Nephron (organoid): Measurements from ENCODE around the gene BCAS1.
A peak's percentile ranks its signal among the peaks of the same experiment; 100 is the strongest.

Source experiments
- H3K27ac Mint-ChIP-seq, 3 experiments: 2 replicates each; pipeline ENCODE4 v1.8.0; 2020; ENCODE audit warnings: mixed read lengths in 3 of 3, mild to moderate bottlenecking in 2 of 3, moderate library complexity in 1 of 3
- H3K27me3 Mint-ChIP-seq: 2 replicates; pipeline ENCODE4 v1.8.0; 2021; ENCODE audit warnings: low read depth, mild to moderate bottlenecking, moderate library complexity, mixed read lengths
- H3K36me3 Mint-ChIP-seq: 2 replicates; pipeline ENCODE4 v1.8.0; 2020; ENCODE audit warnings: low read depth, mixed read lengths
- H3K4me1 Mint-ChIP-seq: 2 replicates; pipeline ENCODE4 v1.8.0; 2020; ENCODE audit warnings: mixed read lengths
- H3K4me3 Mint-ChIP-seq, 3 experiments: 2 replicates each; pipeline ENCODE4 v1.8.0; 2020; ENCODE audit warnings: mild to moderate bottlenecking in 3 of 3, mixed read lengths in 3 of 3, moderate library complexity in 2 of 3
- H3K9me3 Mint-ChIP-seq: 2 replicates; pipeline ENCODE4 v1.8.0; 2020; ENCODE audit warnings: mixed read lengths
- CTCF ChIP-seq, 3 experiments: fragments of 200-600 bp; sonication (generic); IDR thresholded peaks; one replicate each; pipeline ENCODE4 v1.5.0; 2021; ENCODE audit warnings: antibody characterized with exemption in 3 of 3; ENCODE audit not compliant: unreplicated experiment in 3 of 3

The BCAS1 gene

GRCh38 chr20:53902968-53903651, 167.3 kb downstream of the BCAS1 start:
- Mint-ChIP-seq H3K4me3 (no peak overlapping the region), H3K9me3 (no peaks in the 10 kb centered on the region), H3K27me3 (no peaks in the 10 kb centered on the region), H3K4me1 (peaks cover 47% of the 10 kb centered on the region), H3K27ac (no peak overlapping the region), H3K36me3 (no peaks in the 10 kb centered on the region)
- TF ChIP-seq CTCF (IDR thresholded peaks at IDR 0.05; ENCODE audit: unreplicated experiment in 3 of 3), result no peak

- peaks cover 48% of the 10 kb centered on the region for H3K4me1 Mint-ChIP-seq
- H3K27ac Mint-ChIP-seq, result peak overlapping the region; percentile 77 to 88 (median 86)
- no peaks in the 10 kb centered on the region for H3K9me3 Mint-ChIP-seq
- no peak for TF ChIP-seq CTCF (IDR thresholded peaks at IDR 0.05; ENCODE audit: unreplicated experiment in 3 of 3)
- H3K27me3 Mint-ChIP-seq, result no peaks in the 10 kb centered on the region
- no peak overlapping the region for H3K4me3 Mint-ChIP-seq
- H3K36me3 Mint-ChIP-seq, result no peaks in the 10 kb centered on the region
Observed at GRCh38 chr20:53901497-53902096, 168.8 kb downstream of the BCAS1 start.

GRCh38 chr20:53901064-53901463, 169.3 kb downstream of the BCAS1 start:
- H3K4me3 Mint-ChIP-seq, result peak overlapping the region in 1 of 3 experiments; percentile 17
- H3K4me1 Mint-ChIP-seq, result peaks cover 48% of the 10 kb centered on the region
- H3K27me3 Mint-ChIP-seq, result no peaks in the 10 kb centered on the region
- H3K27ac Mint-ChIP-seq, result peak overlapping the region; percentile 77 to 88 (median 86)
- H3K36me3 Mint-ChIP-seq, result no peaks in the 10 kb centered on the region
- H3K9me3 Mint-ChIP-seq, result no peaks in the 10 kb centered on the region
- TF ChIP-seq CTCF (IDR thresholded peaks at IDR 0.05; ENCODE audit: unreplicated experiment in 3 of 3), result no peak

GRCh38 chr20:53900380-53900999, 169.9 kb downstream of the BCAS1 start:
- no peak for TF ChIP-seq CTCF (IDR thresholded peaks at IDR 0.05; ENCODE audit: unreplicated experiment in 3 of 3)
- Mint-ChIP-seq H3K36me3 (no peaks in the 10 kb centered on the region), H3K4me1 (peaks cover 48% of the 10 kb centered on the region), H3K27me3 (no peaks in the 10 kb centered on the region), H3K9me3 (no peaks in the 10 kb centered on the region), H3K4me3 (no peak overlapping the region), H3K27ac (peak overlapping the region; percentile 77 to 88 (median 86))

GRCh38 chr20:53899351-53900167, 170.8 kb downstream of the BCAS1 start:
- peaks cover 48% of the 10 kb centered on the region for H3K4me1 Mint-ChIP-seq
- TF ChIP-seq CTCF (IDR thresholded peaks at IDR 0.05; ENCODE audit: unreplicated experiment in 3 of 3), result no peak
- H3K36me3 Mint-ChIP-seq, result no peaks in the 10 kb centered on the region
- H3K4me3 Mint-ChIP-seq, result no peak overlapping the region
- H3K27ac Mint-ChIP-seq, result peak overlapping the region in 2 of 3 experiments; percentile 31 to 79
- H3K9me3 Mint-ChIP-seq, result no peaks in the 10 kb centered on the region
- H3K27me3 Mint-ChIP-seq, result no peaks in the 10 kb centered on the region
